ENCODE data around the gene MAML3.

MAML3 gene

DNA sequence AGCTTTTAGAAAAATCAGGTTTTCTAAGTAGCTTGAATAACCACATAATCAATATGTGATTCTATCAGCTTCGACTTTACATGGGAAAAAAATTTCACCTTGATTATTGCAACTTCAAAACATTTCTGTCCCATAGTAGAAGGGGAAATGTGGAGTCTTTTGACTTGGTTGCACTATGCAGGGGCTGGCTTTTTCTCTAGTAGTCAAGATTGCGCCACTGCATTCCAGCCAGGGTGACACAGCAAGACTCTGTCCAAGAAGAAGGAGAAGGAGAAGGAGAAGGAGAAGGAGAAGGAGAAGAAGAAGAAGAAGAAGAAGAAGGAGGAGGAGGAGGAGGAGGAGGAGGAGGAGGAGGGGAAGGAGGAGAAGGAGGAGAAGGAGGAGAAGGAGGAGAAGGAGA is 84.9 kb downstream of the MAML3 start:
- no peak for DNase-seq

DNA sequence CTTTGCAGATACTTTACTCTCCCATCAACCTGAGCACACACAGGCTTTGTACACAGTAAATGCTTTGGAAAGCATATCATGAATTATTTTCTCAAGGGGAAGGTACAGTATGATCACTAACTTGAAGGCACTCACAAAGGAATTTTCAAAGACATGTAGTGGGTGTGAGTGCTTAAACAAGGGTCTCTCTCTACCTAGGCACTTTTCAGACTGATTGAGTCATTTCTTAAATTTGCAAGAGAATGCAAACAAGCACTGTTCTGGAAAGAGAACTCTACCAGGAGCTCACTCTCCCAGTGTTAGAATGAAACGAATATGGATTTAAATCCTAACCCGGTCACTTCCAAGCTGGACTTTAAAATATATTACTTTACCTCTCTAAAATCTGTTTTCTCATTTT is 85.7 kb downstream of the MAML3 start:
- DNase-seq: no peak

DNA sequence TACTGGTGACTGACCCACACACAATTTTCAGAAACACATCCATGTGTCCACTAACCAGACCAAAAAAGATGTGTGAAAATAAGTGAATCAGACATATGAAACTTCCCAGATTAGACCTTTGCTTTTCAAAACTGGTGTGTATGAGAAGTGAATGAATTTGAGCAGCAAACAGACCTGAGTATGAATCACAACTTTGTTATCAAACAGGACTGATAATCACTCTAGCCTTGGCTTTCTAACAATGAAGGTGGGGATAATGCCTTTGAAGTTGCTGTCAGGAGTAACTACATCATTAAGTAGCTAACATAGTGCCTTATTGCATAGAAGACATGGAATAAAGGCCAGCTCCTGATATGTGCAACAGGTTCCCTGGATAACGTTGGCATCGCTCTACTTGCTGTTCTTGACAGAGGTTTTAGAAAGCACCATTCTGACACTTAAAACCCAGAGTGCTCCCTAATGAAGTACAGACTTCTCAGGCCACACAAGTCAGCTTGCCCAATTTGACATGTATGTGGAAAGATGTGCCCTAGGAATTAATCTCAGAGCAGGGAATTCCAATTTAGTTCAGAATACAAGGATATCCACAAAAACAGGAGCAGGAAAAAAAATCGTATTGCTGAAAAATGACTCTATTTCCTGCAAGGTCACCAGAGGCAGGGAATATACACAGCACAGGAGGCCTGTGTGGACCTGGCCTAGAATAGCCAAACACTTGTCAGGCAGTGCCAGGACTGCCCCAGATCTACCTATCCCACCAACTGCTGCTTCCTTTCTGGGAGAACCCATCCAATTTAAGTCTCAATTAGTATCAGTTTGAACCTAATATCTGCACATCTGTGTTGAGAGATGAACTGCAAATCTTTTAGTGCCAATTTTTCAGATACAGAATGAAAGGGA is 87.7 kb downstream of the MAML3 start:
- DNase-seq: no peak

GRCh38 chr4:140065393-140065792 is 88.6 kb downstream of the MAML3 start:
- DNase-seq: no peak

- DNase-seq: no peak
These were observed 92.2 kb downstream of the MAML3 start for GRCh38 chr4:140061659-140062289.

DNA sequence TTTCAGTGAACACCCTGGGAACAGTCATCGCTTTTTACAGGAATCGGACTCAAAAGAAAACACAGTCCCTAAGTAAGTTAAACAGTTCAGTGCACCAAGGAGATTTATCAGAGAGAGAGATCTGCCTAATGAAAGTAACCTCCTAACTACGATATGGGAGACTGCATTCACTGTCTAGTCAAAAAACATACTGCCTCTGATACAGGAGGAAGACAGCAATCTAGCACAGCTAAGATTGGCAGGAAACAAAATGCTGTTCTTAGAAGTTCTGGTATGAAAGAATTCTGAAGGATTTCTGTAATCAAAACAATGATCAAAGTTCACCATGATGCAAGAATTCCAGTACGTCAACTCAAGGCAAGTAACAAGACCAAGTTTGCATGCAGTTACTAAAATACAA is 92.8 kb downstream of the MAML3 start:
- no peak for DNase-seq

DNA sequence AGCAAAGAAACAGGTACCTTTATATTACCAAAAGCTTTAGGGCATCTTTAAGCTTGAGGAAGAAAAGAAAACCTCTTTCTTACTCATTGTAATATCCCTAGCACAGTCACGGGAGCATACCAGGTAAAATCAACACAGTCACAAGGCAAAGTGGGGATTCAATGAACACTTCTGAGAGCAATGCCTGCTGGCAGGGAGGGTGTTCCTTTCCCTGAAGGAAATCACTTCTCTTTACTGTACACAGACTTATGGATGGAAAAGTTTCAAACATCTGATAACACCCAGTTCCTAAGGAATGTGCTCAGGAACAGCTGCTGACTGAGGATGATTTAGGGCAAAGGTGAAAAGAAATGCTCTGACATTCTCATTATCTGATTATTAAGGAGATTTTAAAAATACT is 94.8 kb downstream of the MAML3 start:
- no peak for DNase-seq

GRCh38 chr4:140057701-140058100 is 96.3 kb downstream of the MAML3 start:
- no peak for DNase-seq

GRCh38 chr4:140056015-140056414 is 98.0 kb downstream of the MAML3 start:
- DNase-seq: no peak

- no peak for DNase-seq
These were observed 99.1 kb downstream of the MAML3 start for GRCh38 chr4:140054861-140055260.

GRCh38 chr4:140053185-140053584 is 100.8 kb downstream of the MAML3 start:
- DNase-seq: no peak

GRCh38 chr4:140052050-140052449 is 101.9 kb downstream of the MAML3 start:
- peak; percentile 62 for DNase-seq

GRCh38 chr4:140049849-140050637 is 103.9 kb downstream of the MAML3 start:
- peak; percentile 80 for DNase-seq

- peak; percentile 88 for DNase-seq
These were observed 104.7 kb downstream of the MAML3 start for GRCh38 chr4:140049024-140049848.

DNA sequence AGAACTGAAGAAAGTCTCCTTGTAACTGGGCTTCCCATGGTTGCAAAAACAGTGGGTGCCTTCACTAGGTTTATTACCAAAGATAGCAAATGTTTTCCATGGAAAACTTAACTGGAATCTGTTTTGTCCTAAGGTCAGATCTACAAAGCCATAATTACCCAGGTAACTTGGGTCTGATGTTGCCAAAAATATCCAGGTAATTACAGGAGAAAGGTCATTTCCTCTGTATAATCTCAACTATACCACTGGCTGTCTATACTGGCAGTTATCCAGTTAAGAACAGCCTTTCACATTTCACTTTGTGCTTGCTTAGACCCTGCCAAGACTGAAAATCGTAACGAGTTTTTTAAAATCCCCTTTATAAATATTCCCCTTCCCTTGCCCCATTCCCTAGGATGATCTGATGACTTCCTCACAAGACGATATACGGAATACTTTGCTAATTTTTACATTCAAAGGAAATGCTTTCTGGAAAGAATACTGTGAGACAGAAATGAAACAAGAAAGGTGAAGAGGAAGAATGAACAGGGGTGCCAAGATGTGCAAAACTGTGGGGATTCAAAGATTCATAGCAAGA is 105.5 kb downstream of the MAML3 start:
- DNase-seq: no peak

DNA sequence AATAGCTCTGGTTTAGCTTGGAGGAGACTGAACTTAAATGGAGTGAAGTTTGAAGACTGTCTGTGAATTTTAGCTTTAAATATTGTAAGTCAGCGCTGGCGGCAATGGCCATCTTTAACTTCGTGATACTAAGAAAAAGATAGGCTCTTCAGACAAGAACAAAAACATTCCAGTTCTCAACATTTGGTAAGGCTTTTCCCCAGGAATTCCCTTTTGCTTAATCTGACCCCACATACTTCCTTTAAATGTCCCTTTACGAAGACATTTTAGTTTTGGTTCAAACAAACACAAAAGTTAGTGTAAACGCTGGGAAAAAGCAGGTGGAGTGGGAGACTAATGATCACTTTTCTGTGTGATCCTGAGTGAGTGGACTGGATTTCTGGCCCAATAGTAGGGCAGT is 106.2 kb downstream of the MAML3 start:
- DNase-seq: no peak

DNA sequence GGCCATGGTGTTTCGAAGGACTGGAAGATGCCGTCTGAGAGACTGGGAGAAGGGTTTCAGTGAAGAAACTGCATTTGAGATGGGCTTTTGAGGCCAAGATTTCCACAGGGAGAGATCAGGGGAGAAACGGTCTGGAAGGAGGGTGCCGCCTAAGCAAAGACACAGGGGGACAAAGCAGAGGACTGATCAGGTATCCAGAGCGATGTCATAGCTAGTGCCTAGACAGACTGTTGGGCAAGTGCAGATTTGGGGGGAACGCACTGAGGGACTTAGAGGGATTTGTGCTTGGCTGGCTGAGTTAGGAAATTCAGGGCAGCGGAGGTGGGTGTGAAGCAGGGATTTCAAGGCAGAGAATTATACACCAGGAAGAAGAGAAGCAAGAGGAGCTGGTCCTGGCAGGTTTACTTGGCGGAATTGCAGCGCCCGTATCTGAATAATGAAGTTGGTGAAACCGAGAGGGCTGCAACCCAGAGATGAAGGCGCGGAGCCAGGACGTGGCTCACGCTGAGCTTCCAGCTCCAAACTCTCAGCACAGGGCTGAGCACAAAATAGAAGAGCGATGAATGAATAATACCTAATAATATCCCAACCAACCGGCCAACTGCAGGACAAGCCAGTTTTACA is 106.9 kb downstream of the MAML3 start:
- peak; percentile 37 for DNase-seq

GRCh38 chr4:140046543-140046942 is 107.4 kb downstream of the MAML3 start:
- DNase-seq: no peak

DNA sequence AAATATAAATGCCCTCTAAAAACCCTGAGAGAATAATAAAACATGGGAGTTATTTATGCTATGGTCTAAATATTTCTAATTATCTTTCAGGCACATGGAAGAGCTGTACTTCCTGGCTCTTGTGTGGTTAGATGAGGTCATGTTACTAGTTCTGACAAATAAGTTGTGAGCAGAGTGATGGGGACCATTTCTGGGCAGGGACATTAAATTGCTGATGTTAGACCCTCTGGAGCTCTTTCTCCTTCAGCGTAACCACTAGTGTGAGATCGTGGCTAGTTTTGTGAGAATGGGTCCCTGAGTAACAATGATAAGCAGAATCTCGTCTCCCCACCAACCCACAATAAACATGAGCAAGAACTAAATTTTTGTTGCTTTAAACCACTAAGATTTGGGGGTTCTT is 108.0 kb downstream of the MAML3 start:
- DNase-seq: no peak

GRCh38 chr4:140044337-140044902 is 109.6 kb downstream of the MAML3 start:
- DNase-seq: peak; percentile 33

DNA sequence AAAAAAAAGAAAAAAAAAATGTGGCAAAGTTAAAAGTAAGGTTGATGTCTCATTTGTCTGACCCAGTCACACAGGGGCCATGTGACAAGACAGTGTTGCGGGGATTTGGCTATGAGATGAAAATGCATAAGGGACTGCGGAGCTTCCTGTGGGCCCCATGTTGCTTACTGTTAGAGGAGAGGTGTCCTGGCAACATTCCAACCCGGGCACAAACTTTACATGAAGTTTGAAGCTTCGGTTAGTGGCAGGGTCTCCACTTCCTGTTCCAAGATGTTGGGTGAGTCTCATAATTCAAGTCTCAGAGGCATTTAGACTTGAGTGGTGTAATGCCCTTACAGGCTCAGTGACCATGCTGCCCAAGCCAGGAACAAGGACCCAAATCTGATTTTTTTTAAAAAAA is 111.3 kb downstream of the MAML3 start:
- DNase-seq: no peak
